GM23248 (cell line): ENCODE data around the gene CHRD.

ENCODE experiments used
- EZH2 ChIP-seq: fragments of 200-600 bp; sonication (generic); IDR thresholded peaks from 2 replicates; pipeline ENCODE4 v1.6.1; 2018; ENCODE audit warnings: antibody characterized with exemption, mild to moderate bottlenecking; ENCODE audit not compliant: insufficient read depth, poor library complexity, severe bottlenecking
- EZH2phosphoT487 ChIP-seq: fragments of 200-600 bp; sonication (generic); IDR thresholded peaks from 2 replicates; pipeline ENCODE4 v1.6.1; 2018; ENCODE audit warnings: antibody characterized with exemption, moderate library complexity, mild to moderate bottlenecking, low read depth; ENCODE audit not compliant: insufficient read depth

DNA sequence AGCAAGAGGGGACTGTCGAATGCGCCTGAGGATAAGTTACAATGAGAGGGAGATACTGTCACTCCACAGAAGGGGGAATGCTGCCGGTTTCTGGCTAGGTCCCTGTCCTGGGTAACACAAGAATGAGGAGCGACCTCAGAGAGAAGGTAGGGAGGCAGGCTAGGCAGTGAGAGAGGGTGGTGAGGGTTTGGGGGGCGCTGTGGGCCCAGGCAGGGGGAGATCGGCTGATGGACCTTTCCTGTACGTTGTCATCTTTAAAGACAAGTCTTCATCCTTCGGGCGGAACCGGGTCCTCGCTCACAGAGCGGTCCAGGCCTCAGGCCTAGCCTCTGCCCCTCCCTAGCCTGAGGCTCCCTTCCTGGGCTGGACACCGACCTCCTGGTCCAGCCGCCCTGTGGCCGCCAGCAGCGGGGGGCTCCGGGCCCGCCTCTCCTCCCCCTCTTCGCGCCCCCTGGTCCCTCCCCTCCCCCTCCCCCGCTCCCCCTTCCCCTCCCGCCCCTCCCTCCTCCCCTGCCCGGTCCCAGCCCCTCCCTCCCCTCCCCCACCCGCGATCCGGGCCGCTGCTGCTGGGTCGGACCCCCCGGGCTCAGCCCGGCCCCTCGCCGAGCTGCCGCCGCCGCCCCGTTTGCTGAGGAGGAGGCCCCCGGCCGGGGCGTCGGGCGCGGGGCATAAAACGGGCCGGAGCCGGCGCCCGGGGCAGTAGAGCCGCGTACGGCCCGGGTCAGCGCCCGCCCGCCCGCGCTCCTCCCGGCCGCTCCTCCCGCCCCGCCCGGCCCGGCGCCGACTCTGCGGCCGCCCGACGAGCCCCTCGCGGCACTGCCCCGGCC, at the start of gene CHRD:
- TF ChIP-seq EZH2 (no peak), EZH2phosphoT487 (no peak)
